ENCODE measurements around the gene CNBP. TPM values are rescaled to one million over a fixed set of nuclear protein-coding genes. Genes with fewer than 3 reads are reported as not detected.

The CNBP gene
- total RNA-seq, 1 experiment from 2014 or later: 266 TPM

DNA sequence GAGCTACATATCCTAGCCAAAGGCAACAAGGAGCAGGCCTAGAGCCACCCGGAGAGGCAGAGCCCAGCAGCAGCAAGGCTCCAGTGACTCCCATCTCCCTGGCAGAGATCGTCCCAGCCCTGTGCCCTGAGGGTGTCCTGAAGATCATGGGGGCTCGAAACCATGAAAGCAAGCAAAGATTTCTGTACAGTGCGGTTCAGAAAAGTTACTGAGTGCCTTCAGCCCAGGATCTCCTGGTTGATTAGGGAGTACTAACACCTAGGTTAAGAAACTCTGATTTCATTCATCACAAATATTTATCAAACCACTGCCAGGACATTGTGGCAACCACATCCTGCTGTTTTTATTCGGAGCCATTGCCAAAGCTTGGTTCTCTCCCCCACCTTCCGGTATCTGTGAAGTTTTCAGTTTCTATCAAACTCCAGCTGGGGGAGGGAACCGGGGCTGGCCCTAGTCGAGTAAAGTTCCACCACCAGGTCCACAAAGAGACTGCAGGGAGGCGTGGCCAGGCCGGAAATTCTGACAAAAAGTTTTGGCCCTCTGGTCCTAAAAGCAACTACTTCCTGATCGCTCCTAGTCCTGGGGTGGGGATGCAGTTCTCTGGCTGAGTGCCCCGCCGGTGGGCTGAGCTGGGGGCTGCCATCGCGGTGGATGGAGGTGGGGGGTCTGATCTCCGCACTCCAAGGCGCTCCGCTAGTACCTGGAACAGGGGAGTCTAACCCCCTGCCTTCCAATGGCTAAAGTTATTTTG lies 63.3 kb downstream of the CNBP start:
- Mint-ChIP-seq H3K36me3 (ENCODE audit: insufficient read depth, unreplicated experiment) (peaks cover 26% of the 10 kb centered on the region), H3K9me3 (ENCODE audit: unreplicated experiment) (no peaks in the 10 kb centered on the region), H3K4me1 (ENCODE audit: low read depth, unreplicated experiment) (peaks cover 36% of the 10 kb centered on the region), H3K4me3 (ENCODE audit: unreplicated experiment) (peak overlapping the region; percentile 80), H3K27me3 (ENCODE audit: insufficient read depth, unreplicated experiment) (no peaks in the 10 kb centered on the region), H3K27ac (ENCODE audit: unreplicated experiment) (peak overlapping the region; percentile 88)
- H3K27me3 ChIP-seq (replicated peaks; ENCODE audit: control insufficient read depth, insufficient read depth, low read length): no peaks in the 10 kb centered on the region
- intact Hi-C loops (cut with micrococcal nuclease; ENCODE audit: unreplicated experiment): loop anchor here (2.0 to 10.0 kb wide), 2 partner anchors 68 to 194 kb away; a partner anchor contains a TSS
- peak; percentile 80 to 81 for DNase-seq
- ChIA-PET CTCF (interaction anchor here (1.0 to 3.7 kb wide), 3 partner anchors 41 to 117 kb away, joined by 3 to 21 read pairs (median 6); no protein-coding TSS in a partner anchor), POLR2A (interaction anchor here (0.6 to 1.5 kb wide), 4 partner anchors 37 to 129 kb away, joined by 3 to 7 read pairs (median 3); partner anchors contain the start of genes CFAP92 and COPG1)
- H3K36me3 ChIP-seq (ENCODE audit: control insufficient read depth, insufficient read depth, low read length): peaks cover 1% of the 10 kb centered on the region
- peak overlapping the region; percentile 78 for H3K4me3 ChIP-seq (ENCODE audit: low read depth, low read length)
- BruUV-seq (replicated peaks): no TSS peak
- TF ChIP-seq, protein P1, sequence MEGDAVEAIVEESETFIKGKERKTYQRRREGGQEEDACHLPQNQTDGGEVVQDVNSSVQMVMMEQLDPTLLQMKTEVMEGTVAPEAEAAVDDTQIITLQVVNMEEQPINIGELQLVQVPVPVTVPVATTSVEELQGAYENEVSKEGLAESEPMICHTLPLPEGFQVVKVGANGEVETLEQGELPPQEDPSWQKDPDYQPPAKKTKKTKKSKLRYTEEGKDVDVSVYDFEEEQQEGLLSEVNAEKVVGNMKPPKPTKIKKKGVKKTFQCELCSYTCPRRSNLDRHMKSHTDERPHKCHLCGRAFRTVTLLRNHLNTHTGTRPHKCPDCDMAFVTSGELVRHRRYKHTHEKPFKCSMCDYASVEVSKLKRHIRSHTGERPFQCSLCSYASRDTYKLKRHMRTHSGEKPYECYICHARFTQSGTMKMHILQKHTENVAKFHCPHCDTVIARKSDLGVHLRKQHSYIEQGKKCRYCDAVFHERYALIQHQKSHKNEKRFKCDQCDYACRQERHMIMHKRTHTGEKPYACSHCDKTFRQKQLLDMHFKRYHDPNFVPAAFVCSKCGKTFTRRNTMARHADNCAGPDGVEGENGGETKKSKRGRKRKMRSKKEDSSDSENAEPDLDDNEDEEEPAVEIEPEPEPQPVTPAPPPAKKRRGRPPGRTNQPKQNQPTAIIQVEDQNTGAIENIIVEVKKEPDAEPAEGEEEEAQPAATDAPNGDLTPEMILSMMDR (IDR thresholded peaks at IDR 0.05; ENCODE audit: insufficient read depth in 1 of 2, low read depth in 1 of 2, low read length in 1 of 2, severe bottlenecking in 1 of 2, unreplicated experiment in 1 of 2): peak in 1 of 2 experiments; percentile 15
- no peaks in the 10 kb centered on the region for H3K9me3 ChIP-seq
- H3K4me1 ChIP-seq: peaks cover 40% of the 10 kb centered on the region

DNA sequence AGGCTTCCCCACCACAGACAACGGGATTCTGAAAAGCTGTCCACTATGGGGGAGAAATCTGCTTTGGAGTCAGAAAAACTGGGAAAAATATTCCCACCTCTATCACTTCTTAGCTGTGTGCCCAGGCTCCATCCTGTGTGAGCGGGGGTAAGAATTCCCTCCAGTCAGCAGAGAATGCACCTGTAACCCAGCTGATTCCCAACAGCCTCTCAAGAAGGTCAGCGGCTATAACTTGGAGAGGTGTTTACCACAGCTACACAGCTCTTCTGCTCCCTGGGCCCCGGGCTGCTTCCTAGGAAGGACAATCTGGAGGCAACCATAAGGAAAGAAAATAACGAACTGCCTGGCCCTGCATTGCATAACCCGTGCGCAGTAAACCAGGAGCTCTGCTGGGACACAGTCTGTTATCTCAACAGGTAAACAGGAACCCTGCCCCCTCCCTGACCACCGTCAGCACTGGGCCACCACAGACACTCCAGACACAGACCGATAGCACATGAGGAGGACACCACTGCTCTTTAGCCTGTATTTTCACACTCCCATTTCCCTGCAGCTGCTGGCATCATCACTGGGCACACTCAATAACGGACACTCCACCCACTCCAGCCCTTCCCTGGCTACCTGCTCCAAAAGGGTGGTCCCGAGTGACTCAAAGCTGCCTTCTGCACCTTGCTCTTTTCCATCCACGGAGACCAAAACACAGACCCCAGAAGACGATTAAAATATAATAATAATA lies 64.2 kb downstream of the CNBP start:
- peak overlapping the region; percentile 88 for H3K27ac Mint-ChIP-seq (ENCODE audit: unreplicated experiment)
- ChIA-PET POLR2A (no interaction called here), CTCF (interaction anchor here (0.6 to 3.7 kb wide), 4 partner anchors 35 to 149 kb away, joined by 3 to 21 read pairs (median 8); no protein-coding TSS in a partner anchor)
- H3K4me1 Mint-ChIP-seq (ENCODE audit: low read depth, unreplicated experiment): peaks cover 36% of the 10 kb centered on the region
- no peaks in the 10 kb centered on the region for H3K27me3 Mint-ChIP-seq (ENCODE audit: insufficient read depth, unreplicated experiment)
- TF ChIP-seq, protein P1 (IDR thresholded peaks at IDR 0.05; ENCODE audit: insufficient read depth in 1 of 2, low read depth in 1 of 2, low read length in 1 of 2, severe bottlenecking in 1 of 2, unreplicated experiment in 1 of 2): no peak
- H3K27me3 ChIP-seq (replicated peaks; ENCODE audit: control insufficient read depth, insufficient read depth, low read length): no peaks in the 10 kb centered on the region
- H3K4me3 Mint-ChIP-seq (ENCODE audit: unreplicated experiment): peak overlapping the region; percentile 80
- intact Hi-C loops (cut with micrococcal nuclease; ENCODE audit: unreplicated experiment): loop anchor here (2.0 to 10.0 kb wide), 2 partner anchors 67 to 195 kb away; a partner anchor contains a TSS
- H3K4me3 ChIP-seq (ENCODE audit: low read depth, low read length): peak overlapping the region; percentile 78
- peaks cover 25% of the 10 kb centered on the region for H3K36me3 Mint-ChIP-seq (ENCODE audit: insufficient read depth, unreplicated experiment)
- H3K9me3 Mint-ChIP-seq (ENCODE audit: unreplicated experiment): no peaks in the 10 kb centered on the region
- H3K9me3 ChIP-seq: no peaks in the 10 kb centered on the region
- peak; percentile 79 to 84 for DNase-seq
- H3K4me1 ChIP-seq: peaks cover 40% of the 10 kb centered on the region
- no TSS peak for BruUV-seq (replicated peaks)
- H3K36me3 ChIP-seq (ENCODE audit: control insufficient read depth, insufficient read depth, low read length): peaks cover 1% of the 10 kb centered on the region

DNA sequence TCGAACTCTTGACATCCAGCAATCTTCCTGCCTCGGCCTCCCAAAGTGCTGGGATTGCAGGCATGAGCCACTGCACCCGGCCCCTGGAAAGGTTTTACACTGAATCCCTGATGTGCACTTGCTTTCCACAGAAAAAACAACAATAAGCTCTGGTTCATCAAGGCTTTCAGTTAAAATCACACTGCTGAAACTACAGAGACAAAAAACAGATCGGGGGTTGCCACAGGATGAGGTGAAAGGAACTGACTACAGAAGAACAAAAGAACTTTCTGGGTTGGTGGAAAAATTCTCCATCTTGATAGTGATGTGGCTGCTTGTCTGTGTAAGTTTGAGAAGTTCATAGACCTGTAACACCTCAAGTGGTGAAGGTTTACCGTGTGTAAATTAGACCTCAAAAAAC lies 65.0 kb downstream of the CNBP start:
- no peaks in the 10 kb centered on the region for H3K27me3 ChIP-seq (replicated peaks; ENCODE audit: control insufficient read depth, insufficient read depth, low read length)
- DNase-seq: no peak
- Mint-ChIP-seq H3K9me3 (ENCODE audit: unreplicated experiment) (no peaks in the 10 kb centered on the region), H3K36me3 (ENCODE audit: insufficient read depth, unreplicated experiment) (peaks cover 25% of the 10 kb centered on the region), H3K27ac (ENCODE audit: unreplicated experiment) (no peak overlapping the region), H3K4me1 (ENCODE audit: low read depth, unreplicated experiment) (peaks cover 36% of the 10 kb centered on the region), H3K4me3 (ENCODE audit: unreplicated experiment) (peak overlapping the region; percentile 80), H3K27me3 (ENCODE audit: insufficient read depth, unreplicated experiment) (no peaks in the 10 kb centered on the region)
- no peak overlapping the region for H3K4me3 ChIP-seq (ENCODE audit: low read depth, low read length)
- intact Hi-C loops (cut with micrococcal nuclease; ENCODE audit: unreplicated experiment): no loop called here
- TF ChIP-seq, protein P1 (IDR thresholded peaks at IDR 0.05; ENCODE audit: insufficient read depth in 1 of 2, low read depth in 1 of 2, low read length in 1 of 2, severe bottlenecking in 1 of 2, unreplicated experiment in 1 of 2): no peak
- ChIA-PET POLR2A (no interaction called here), CTCF (interaction anchor here (2.0 to 3.7 kb wide), 2 partner anchors 64 to 148 kb away, joined by 10 to 21 read pairs; no protein-coding TSS in a partner anchor)
- H3K36me3 ChIP-seq (ENCODE audit: control insufficient read depth, insufficient read depth, low read length): peaks cover 1% of the 10 kb centered on the region
- H3K9me3 ChIP-seq: no peaks in the 10 kb centered on the region
- peaks cover 38% of the 10 kb centered on the region for H3K4me1 ChIP-seq
- BruUV-seq (replicated peaks): no TSS peak
